IPS-18a (cell line): ENCODE measurements around the gene COMMD3.

Experiments used
- H3K27ac ChIP-seq: one replicate; pipeline ENCODE4 v1.5.1; 2013; ENCODE audit warnings: low read length
- H3K27me3 ChIP-seq: one replicate; pipeline ENCODE4 v1.6.1; 2013; ENCODE audit warnings: mild to moderate bottlenecking, low read length; ENCODE audit not compliant: control insufficient read depth, insufficient read depth
- H3K36me3 ChIP-seq: one replicate; pipeline ENCODE4 v1.6.1; 2013; ENCODE audit warnings: low read depth, low read length; ENCODE audit not compliant: control insufficient read depth
- H3K4me1 ChIP-seq: one replicate; pipeline ENCODE4 v1.6.1; 2013; ENCODE audit warnings: low read depth, low read length; ENCODE audit not compliant: control insufficient read depth
- H3K4me3 ChIP-seq: one replicate; pipeline ENCODE4 v1.5.1; 2013; ENCODE audit warnings: low read length
- H3K9ac ChIP-seq: one replicate; pipeline ENCODE4 v1.6.1; 2013; ENCODE audit warnings: mild to moderate bottlenecking, low read length, moderate library complexity
- H3K9me3 ChIP-seq: one replicate; pipeline ENCODE4 v1.6.1; 2013; ENCODE audit warnings: low read depth, low read length; ENCODE audit not compliant: control insufficient read depth

The COMMD3 gene

DNA sequence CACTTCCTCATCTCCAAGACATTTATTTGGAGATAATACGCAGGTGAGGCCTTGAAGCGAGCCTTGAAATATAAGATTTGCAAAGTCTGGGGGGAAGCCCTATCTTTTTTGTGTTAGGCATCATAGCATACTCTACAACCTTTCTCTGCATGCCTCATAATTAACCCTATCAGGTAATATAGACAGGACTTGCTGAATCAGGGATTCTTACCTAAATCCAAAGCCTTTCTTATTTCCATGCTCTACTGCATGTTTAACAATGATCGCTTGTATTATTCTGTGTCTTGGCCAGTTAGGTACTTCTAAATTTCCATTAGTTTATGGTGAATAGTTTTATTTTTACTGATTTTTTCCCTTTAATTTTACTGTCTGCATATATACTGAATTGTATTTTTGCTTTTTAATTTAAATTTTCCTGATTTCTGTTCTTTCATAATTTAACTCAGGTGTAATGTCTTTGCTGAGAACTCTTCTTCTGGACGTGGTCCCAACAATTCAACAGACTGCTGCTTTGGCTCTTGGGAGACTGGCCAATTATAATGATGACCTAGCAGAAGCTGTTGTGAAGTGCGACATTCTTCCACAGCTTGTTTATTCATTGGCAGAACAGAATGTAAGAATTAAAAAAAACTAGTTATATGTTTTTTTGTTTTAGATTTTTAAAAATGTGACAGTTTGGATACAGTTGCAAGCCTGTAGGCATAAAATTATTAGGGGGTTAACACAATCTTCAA, 48.4 kb downstream of the COMMD3 start:
- Histone ChIP-seq H3K36me3 (no peaks in the 10 kb centered on the region), H3K9ac (no peak overlapping the region), H3K27me3 (no peaks in the 10 kb centered on the region), H3K4me1 (no peaks in the 10 kb centered on the region), H3K27ac (no peak overlapping the region), H3K4me3 (no peak overlapping the region), H3K9me3 (no peaks in the 10 kb centered on the region)

DNA sequence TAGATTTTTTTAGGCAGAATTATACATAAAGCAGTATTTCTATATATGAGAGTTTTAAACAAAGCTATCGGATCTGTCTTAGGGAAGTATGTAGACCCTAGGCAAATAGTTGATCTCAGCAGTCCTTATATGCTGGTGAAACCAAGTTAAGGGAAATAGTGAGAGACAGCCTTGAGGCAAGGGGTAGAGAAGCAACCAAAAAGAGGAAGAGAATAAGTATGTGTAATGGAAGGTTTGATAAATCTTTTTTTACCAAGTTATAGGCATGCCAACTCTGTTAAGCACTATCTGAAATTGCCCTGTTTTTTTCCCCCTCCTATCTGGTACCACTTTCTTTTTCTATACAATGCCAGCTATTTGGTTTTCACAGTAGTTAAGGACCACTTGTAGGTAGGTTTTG, 49.0 kb downstream of the COMMD3 start:
- H3K4me1 ChIP-seq: no peaks in the 10 kb centered on the region
- no peaks in the 10 kb centered on the region for H3K27me3 ChIP-seq
- H3K9ac ChIP-seq: no peak overlapping the region
- no peaks in the 10 kb centered on the region for H3K9me3 ChIP-seq
- no peak overlapping the region for H3K4me3 ChIP-seq
- no peak overlapping the region for H3K27ac ChIP-seq
- H3K36me3 ChIP-seq: no peaks in the 10 kb centered on the region

DNA sequence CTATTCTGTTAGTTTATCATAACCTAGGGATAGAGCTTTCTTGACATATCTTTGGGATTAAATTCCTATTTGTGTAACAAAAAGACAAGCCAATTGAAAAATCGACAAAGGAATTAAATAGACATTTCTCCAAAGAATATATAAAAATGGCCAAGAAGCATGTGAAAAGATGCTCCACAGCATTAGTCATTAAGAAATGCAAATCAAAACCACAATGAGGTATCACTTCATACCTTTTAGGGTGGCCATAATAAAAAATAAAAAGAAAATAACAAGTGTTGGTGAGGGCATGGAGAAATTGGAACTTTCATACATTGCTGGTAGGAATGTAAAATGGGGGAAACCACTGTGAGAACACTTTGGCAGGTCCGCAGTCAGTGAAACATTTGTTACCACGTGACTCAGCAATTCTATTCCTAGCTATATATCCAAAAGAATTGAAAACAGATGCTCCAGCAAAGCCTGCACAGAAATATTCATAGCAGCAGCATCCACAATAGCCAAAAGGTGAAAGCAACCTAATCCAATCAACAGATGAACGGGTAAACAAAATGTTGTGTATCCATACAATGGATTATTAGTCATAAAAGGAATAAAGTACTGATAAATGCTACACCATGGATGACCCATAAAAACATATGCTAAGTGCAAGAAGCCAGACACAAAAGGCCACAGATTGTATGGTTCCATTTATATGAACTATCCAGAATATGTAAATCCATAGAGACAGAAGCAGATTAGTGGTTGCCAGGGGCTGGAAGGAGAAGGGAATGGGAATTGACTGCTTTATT, 49.7 kb downstream of the COMMD3 start:
- Histone ChIP-seq H3K27ac (no peak overlapping the region), H3K4me3 (no peak overlapping the region), H3K27me3 (no peaks in the 10 kb centered on the region), H3K36me3 (no peaks in the 10 kb centered on the region), H3K4me1 (no peaks in the 10 kb centered on the region), H3K9ac (no peak overlapping the region), H3K9me3 (no peaks in the 10 kb centered on the region)

DNA sequence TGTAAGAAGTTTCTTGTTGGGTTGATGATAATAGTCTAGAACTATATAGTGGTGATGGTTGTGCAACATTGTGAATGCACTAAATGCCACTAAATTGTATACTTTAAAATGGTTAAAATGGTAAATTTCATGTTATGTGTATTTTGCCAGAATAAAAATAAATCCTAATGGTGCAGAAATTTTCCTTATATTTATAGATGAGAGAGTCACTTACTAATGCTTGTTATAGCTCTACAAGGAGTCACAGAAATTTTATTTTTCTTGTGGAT, 50.2 kb downstream of the COMMD3 start:
- H3K4me1 ChIP-seq: no peaks in the 10 kb centered on the region
- no peaks in the 10 kb centered on the region for H3K9me3 ChIP-seq
- H3K36me3 ChIP-seq: no peaks in the 10 kb centered on the region
- H3K27ac ChIP-seq: no peak overlapping the region
- H3K27me3 ChIP-seq: no peaks in the 10 kb centered on the region
- H3K4me3 ChIP-seq: no peak overlapping the region
- H3K9ac ChIP-seq: no peak overlapping the region

DNA sequence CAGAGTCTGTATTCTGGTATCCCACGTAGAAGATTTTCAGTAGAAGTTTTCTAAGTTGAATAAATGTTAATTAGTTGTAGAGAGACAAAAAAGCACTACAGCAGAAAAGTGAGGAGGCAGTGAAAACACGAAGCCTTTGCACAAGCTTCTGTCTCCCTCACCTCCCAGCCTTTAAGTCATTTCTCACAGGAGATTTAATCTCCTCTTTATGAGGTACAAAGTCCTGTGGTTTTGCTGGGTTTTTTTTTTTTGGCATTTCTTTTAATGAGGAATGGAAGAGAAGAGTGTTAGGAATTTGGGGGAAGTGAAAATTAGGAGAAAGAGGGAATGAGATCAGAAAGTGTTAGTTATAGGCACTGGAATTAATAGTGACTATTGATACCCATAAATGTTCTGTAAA, 50.6 kb downstream of the COMMD3 start:
- Histone ChIP-seq H3K27me3 (no peaks in the 10 kb centered on the region), H3K9me3 (no peaks in the 10 kb centered on the region), H3K27ac (no peak overlapping the region), H3K36me3 (no peaks in the 10 kb centered on the region), H3K4me1 (no peaks in the 10 kb centered on the region), H3K4me3 (no peak overlapping the region), H3K9ac (no peak overlapping the region)

DNA sequence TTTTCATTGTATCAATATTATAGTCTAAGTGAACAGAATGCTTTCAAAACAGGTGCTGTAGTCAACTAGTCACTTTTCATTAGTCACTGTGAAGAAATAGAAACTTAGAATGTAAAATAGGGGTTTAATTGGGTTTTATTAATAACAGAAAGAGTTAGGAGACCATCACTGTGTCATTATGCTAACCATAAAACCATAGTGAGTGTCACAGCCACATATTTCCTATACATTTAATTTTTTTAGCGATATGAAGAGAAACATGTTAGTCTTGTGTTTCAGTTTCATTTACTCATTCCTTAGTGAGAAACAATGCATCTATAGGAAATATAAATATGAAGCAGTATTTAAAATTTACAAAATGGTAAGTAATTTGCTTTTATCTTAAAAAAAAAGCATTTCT, 51.3 kb downstream of the COMMD3 start:
- no peaks in the 10 kb centered on the region for H3K27me3 ChIP-seq
- no peaks in the 10 kb centered on the region for H3K36me3 ChIP-seq
- H3K4me3 ChIP-seq: no peak overlapping the region
- no peaks in the 10 kb centered on the region for H3K4me1 ChIP-seq
- no peaks in the 10 kb centered on the region for H3K9me3 ChIP-seq
- no peak overlapping the region for H3K27ac ChIP-seq
- no peak overlapping the region for H3K9ac ChIP-seq

DNA sequence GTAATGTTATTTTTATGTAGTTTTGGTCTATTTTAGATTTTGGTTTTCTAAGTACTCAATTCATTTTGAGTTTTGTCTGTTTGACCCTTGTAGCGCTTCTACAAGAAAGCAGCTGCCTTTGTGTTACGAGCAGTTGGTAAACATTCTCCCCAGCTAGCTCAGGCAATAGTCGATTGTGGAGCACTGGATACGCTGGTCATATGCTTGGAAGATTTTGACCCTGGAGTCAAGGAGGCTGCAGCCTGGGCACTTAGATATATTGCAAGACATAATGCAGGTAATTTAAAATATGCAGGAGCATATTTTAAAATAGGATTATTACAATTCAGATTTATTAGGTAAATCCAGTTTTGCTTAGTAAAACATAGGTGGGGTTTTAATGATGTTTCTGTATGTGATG, 52.2 kb downstream of the COMMD3 start:
- H3K36me3 ChIP-seq: no peaks in the 10 kb centered on the region
- H3K4me1 ChIP-seq: no peaks in the 10 kb centered on the region
- no peak overlapping the region for H3K4me3 ChIP-seq
- H3K9ac ChIP-seq: no peak overlapping the region
- H3K27me3 ChIP-seq: no peaks in the 10 kb centered on the region
- no peak overlapping the region for H3K27ac ChIP-seq
- H3K9me3 ChIP-seq: no peaks in the 10 kb centered on the region

DNA sequence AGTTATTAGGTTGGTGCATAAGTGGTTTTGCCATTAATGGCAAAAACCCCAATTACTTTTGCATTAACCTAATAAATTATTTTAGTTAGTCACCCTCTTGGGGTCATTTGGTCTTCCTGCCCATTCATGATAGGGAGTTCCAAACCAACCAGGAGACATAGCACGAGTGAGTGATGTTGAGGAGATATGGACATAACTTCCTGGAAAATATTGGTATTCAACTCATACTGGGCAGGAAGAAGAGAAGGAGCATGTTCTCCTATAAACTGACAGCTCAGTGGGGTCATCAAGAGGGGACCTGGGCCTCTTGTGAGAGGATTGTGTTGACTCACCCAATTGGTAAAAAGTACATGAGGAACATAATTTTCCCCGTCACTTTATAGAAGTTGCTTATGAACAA, 52.8 kb downstream of the COMMD3 start:
- Histone ChIP-seq H3K4me1 (no peaks in the 10 kb centered on the region), H3K9me3 (no peaks in the 10 kb centered on the region), H3K4me3 (no peak overlapping the region), H3K27me3 (no peaks in the 10 kb centered on the region), H3K27ac (no peak overlapping the region), H3K36me3 (no peaks in the 10 kb centered on the region), H3K9ac (no peak overlapping the region)

DNA sequence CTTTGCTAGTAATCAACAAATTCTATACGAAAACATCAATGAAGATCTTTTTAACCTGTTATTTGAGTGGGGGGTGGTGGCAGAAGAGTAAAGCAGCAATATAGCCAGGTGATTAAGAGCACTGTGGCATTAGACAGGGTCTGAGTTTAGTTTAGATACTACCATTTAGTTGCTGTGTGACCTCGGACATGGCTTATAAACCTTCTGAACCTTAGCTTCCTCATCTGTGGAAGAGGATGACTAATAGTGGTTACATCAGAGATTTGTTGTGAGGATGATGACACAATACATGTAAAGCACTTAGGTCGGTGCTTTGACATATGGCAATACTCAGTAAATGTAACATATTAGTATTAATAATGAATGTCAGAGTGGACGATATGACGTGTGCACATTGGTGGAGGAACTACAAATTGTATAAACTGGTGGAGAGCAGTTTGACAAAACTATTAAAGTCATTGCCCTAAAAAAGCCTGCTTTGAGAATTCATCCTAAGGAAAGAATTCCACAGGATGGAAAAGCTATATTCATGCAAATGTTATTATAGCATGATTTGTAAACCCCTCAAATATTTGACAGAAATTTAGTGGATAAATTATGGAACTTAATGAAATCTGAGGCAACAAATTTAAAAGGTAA, 53.4 kb downstream of the COMMD3 start:
- no peaks in the 10 kb centered on the region for H3K36me3 ChIP-seq
- H3K9me3 ChIP-seq: no peaks in the 10 kb centered on the region
- no peaks in the 10 kb centered on the region for H3K27me3 ChIP-seq
- H3K4me3 ChIP-seq: no peak overlapping the region
- H3K4me1 ChIP-seq: no peaks in the 10 kb centered on the region
- H3K27ac ChIP-seq: no peak overlapping the region
- H3K9ac ChIP-seq: no peak overlapping the region
